COR-L47 (cell line): Measurements from ENCODE around the gene ZFP28.

Source experiments
- DNase-seq: peaks from one replicate; lab custom pipeline; 2025; lab: John Stamatoyannopoulos, UW

ZFP28 gene

GRCh38 chr19:56596676-56597075 lies 57.9 kb downstream of the ZFP28 start:
- DNase-seq = no peak

- no peak for DNase-seq
Measured at GRCh38 chr19:56597696-56598095, 58.9 kb downstream of the ZFP28 start.

- no peak for DNase-seq
Measured at GRCh38 chr19:56601375-56601774, 62.6 kb downstream of the ZFP28 start.

DNA sequence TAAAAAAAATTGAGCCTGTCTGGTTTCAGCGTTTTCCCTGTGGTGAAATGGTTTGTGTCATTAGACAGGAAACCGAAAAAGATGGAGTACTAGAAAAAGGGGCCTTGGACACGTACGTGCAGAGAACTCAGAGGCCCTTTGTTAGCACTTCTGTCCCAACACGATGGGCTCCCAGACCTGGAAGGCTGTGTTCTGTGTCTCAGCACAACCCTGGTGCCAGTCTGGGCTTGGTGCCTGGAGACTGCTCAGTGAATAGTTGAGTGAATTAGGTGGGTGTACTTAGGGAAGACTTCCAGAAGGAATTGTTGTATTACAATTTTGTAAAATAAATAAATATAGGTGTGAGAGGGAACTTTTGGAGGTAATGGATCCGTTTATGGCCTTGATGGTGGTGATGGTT lies 65.1 kb downstream of the ZFP28 start:
- no peak for DNase-seq
